ENCODE data around the gene RAD23A. TPM values are rescaled to one million over a fixed set of nuclear protein-coding genes. Genes with fewer than 3 reads are reported as not detected.
A peak's percentile ranks its signal among the peaks of the same experiment; 100 is the strongest.

The RAD23A gene
- total RNA-seq, 4 donors from 2014 or later: 72.0 to 128 (median 101) TPM

DNA sequence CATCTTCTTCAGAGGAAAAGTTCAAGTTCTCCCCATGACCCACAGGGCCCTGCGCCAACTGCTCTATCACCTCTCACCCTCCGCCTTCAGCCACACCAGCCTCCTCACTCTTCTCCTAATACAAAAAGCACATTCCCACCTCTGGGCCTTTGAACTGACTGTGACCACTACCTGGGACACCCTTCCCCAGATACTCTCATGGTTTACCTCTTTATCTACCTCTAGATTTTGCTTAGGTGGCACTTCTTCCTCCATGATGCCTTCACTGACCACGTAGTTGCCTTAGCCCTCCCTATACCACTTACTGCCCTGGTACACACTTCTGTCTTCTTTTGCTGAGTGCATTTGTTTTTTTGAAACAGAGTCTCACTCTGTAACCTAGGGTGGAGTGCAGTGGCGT lies 22.7 kb upstream of the RAD23A start:
- no peaks in the 10 kb centered on the region for H3K27me3 ChIP-seq
- H3K4me3 ChIP-seq (replicated peaks in 1 of 3): no peak overlapping the region
- DNase-seq: no peak
- intact Hi-C loops (cut with DNase I): no loop called here
- no peak for TF ChIP-seq POLR2A (IDR thresholded peaks at IDR 0.05)
- TF ChIP-seq, protein P1, sequence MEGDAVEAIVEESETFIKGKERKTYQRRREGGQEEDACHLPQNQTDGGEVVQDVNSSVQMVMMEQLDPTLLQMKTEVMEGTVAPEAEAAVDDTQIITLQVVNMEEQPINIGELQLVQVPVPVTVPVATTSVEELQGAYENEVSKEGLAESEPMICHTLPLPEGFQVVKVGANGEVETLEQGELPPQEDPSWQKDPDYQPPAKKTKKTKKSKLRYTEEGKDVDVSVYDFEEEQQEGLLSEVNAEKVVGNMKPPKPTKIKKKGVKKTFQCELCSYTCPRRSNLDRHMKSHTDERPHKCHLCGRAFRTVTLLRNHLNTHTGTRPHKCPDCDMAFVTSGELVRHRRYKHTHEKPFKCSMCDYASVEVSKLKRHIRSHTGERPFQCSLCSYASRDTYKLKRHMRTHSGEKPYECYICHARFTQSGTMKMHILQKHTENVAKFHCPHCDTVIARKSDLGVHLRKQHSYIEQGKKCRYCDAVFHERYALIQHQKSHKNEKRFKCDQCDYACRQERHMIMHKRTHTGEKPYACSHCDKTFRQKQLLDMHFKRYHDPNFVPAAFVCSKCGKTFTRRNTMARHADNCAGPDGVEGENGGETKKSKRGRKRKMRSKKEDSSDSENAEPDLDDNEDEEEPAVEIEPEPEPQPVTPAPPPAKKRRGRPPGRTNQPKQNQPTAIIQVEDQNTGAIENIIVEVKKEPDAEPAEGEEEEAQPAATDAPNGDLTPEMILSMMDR (IDR thresholded peaks at IDR 0.05): no peak
- 96 to 98% methylated on average over 4 of the region's 4 CpGs for WGBS, 2 donors
- H3K4me1 ChIP-seq: no peaks in the 10 kb centered on the region
- H3K36me3 ChIP-seq: peaks cover 51 to 55% of the 10 kb centered on the region in 2 donors
- no peak overlapping the region for H3K27ac ChIP-seq
- H3K9me3 ChIP-seq: no peaks in the 10 kb centered on the region

GRCh38 chr19:12924621-12925310 lies 20.9 kb upstream of the RAD23A start:
- H3K27ac ChIP-seq: no peak overlapping the region
- H3K36me3 ChIP-seq: peaks cover 67 to 70% of the 10 kb centered on the region in 2 donors
- DNase-seq: no peak
- H3K4me1 ChIP-seq: no peaks in the 10 kb centered on the region
- WGBS, 2 donors: 95 to 96% methylated on average over 18 to 29 of the region's 29 CpGs
- H3K9me3 ChIP-seq: no peaks in the 10 kb centered on the region
- no peak for TF ChIP-seq POLR2A (IDR thresholded peaks at IDR 0.05)
- TF ChIP-seq, protein P1 (IDR thresholded peaks at IDR 0.05): no peak
- intact Hi-C loops (cut with DNase I): no loop called here
- H3K27me3 ChIP-seq: no peaks in the 10 kb centered on the region
- H3K4me3 ChIP-seq (replicated peaks in 1 of 3): no peak overlapping the region

DNA sequence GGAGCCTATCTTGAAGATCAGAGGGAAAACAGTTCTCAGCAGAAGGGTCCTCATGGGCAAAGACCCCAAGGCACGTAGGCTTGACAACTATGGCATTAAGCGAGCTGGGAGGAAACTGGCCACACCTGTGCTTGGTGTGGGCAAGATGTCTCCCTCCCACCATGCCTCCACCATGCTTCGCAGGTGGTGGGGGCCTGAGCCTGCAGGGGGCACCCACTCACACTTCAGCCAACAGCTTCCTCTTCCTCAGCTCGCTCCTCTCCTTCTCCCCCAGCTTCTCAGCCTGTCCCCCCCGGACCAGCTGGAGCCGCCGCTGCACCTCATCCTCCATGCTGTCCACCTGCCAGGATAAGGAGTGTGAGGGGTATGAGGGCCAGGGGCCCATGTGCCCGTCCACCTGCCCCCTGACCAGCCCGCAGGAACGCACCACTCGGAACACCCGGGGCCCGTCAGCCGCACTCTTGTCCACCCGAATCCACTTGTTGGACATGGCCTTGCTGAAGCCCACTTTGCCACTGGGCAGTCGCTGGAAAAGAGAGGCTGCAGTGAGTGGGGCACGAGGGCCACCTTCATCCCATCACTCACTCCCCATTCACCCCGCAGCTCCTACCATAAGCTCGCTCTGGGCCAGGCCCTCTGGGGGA lies 15.5 kb upstream of the RAD23A start:
- Histone ChIP-seq H3K4me1 (peaks cover 4 to 10% of the 10 kb centered on the region in 2 donors), H3K36me3 (peaks cover 42 to 44% of the 10 kb centered on the region in 2 donors), H3K27me3 (no peaks in the 10 kb centered on the region), H3K9me3 (no peaks in the 10 kb centered on the region), H3K4me3 (replicated peaks in 1 of 3) (no peak overlapping the region), H3K27ac (no peak overlapping the region)
- DNase-seq: no peak
- TF ChIP-seq POLR2A (IDR thresholded peaks at IDR 0.05): no peak
- TF ChIP-seq, protein P1 (IDR thresholded peaks at IDR 0.05): no peak
- WGBS, 2 donors: 95% methylated on average over 19 of the region's 19 CpGs
- intact Hi-C loops (cut with DNase I): loop anchor here (10.0 kb wide), 1 partner anchor 45 kb away; the partner anchor contains the start of genes DNASE2 and KLF1

GRCh38 chr19:12932392-12933286 lies 13.0 kb upstream of the RAD23A start:
- Histone ChIP-seq H3K36me3 (peaks cover 19 to 23% of the 10 kb centered on the region in 2 donors), H3K27me3 (no peaks in the 10 kb centered on the region), H3K4me3 (replicated peaks in 1 of 3) (peak overlapping the region; percentile 34 to 92 (median 65)), H3K9me3 (no peaks in the 10 kb centered on the region), H3K27ac (peak overlapping the region in 2 of 3 donors; percentile 59 to 78), H3K4me1 (peaks cover 9 to 14% of the 10 kb centered on the region in 2 donors)
- intact Hi-C loops (cut with DNase I): loop anchor here (10.0 kb wide), 1 partner anchor 48 kb away; the partner anchor contains the start of genes DNASE2 and KLF1
- DNase-seq: no peak
- TF ChIP-seq POLR2A (IDR thresholded peaks at IDR 0.05): no peak
- TF ChIP-seq, protein P1 (IDR thresholded peaks at IDR 0.05): no peak
- 30 to 32% methylated on average over 16 of the region's 16 CpGs for WGBS, 2 donors

Measured in thyroid gland (tissue), 4 donors.